NCI-H2196 (cell line): ENCODE data around the gene MAP4.
"Not testable (repeated sequence)": the region's sequence is repeated elsewhere in the genome, so short reads cannot be mapped to it uniquely, and the experiment has no call there.

ENCODE experiments used
- DNase-seq: peaks from one replicate; lab custom pipeline; 2025; ENCODE audit not compliant: unreplicated experiment; lab: John Stamatoyannopoulos, UW

Gene MAP4

GRCh38 chr3:48016301-48016973 is at the start of gene MAP4:
TSS of gene MAP4 (minus strand) at chr3:48016416. CDS start at chr3:47998860, 17,556 bp downstream.
- DNase-seq = no peak

- no peak for DNase-seq
These were observed 48.8 kb upstream of the MAP4 start for GRCh38 chr3:48065035-48065434.

GRCh38 chr3:48064292-48064829 is 48.1 kb upstream of the MAP4 start:
- no peak for DNase-seq

GRCh38 chr3:48061586-48061985 is 45.4 kb upstream of the MAP4 start:
- DNase-seq = not testable (repeated sequence)

GRCh38 chr3:48058091-48058490 is 41.9 kb upstream of the MAP4 start:
- no peak for DNase-seq

GRCh38 chr3:48057521-48057920 is 41.3 kb upstream of the MAP4 start:
- DNase-seq = no peak

- no peak for DNase-seq
These were observed 31.7 kb upstream of the MAP4 start for GRCh38 chr3:48047841-48048464.

GRCh38 chr3:48042071-48042760 is 26.0 kb upstream of the MAP4 start:
- DNase-seq = no peak

- DNase-seq = no peak
These were observed 23.4 kb upstream of the MAP4 start for GRCh38 chr3:48039487-48040190.

GRCh38 chr3:48038971-48039481 is 22.8 kb upstream of the MAP4 start:
- DNase-seq = no peak

- peak; percentile 44 for DNase-seq
These were observed 17.8 kb upstream of the MAP4 start for GRCh38 chr3:48034000-48034516.

- DNase-seq = no peak
These were observed 14.0 kb upstream of the MAP4 start for GRCh38 chr3:48030188-48030587.

GRCh38 chr3:48026951-48027908 is 11.0 kb upstream of the MAP4 start:
- no peak for DNase-seq

- no peak for DNase-seq
These were observed 9.9 kb upstream of the MAP4 start for GRCh38 chr3:48026098-48026497.

- no peak for DNase-seq
These were observed 8.2 kb upstream of the MAP4 start for GRCh38 chr3:48024401-48024800.

- DNase-seq = no peak
These were observed 7.2 kb upstream of the MAP4 start for GRCh38 chr3:48023377-48023776.

- DNase-seq = no peak
These were observed 6.0 kb upstream of the MAP4 start for GRCh38 chr3:48022178-48022577.

GRCh38 chr3:48018841-48019240 is 2.6 kb upstream of the MAP4 start:
- DNase-seq = no peak

- no peak for DNase-seq
These were observed 610 bp downstream of the MAP4 start for GRCh38 chr3:48015431-48016180.
